Spleen (tissue), 11 donors: ENCODE data around the gene LRRC3. TPM values are rescaled to one million over a fixed set of nuclear protein-coding genes. Genes with fewer than 3 reads are reported as not detected.

Source experiments
- DNase-seq: peaks from one replicate; pipeline ENCODE4 v3.0.0-alpha.2; 2020
- H3K27ac ChIP-seq, 8 donors: fragments of 200-600 bp; sonication (generic) in 7 of 8; 1 replicate in 4 of 8; 2 replicates in 4 of 8; pipeline versions ENCODE4 v1.5.0 to v1.8.0; 2016 to 2021; ENCODE audit warnings: inconsistent platforms in 4 of 8, mild to moderate bottlenecking in 4 of 8, moderate library complexity in 1 of 8
- H3K27me3 ChIP-seq, 7 donors: fragments of 200-600 bp; sonication (generic) in 6 of 7; replicated peaks in 1 of 7; 1 replicate in 4 of 7; 2 replicates in 3 of 7; pipeline versions ENCODE4 v1.5.0 to v1.8.0; 2016 to 2021; ENCODE audit warnings: inconsistent platforms in 3 of 7, mild to moderate bottlenecking in 1 of 7
- H3K36me3 ChIP-seq, 6 donors: fragments of 200-600 bp; sonication (generic) in 5 of 6; 1 replicate in 4 of 6; 2 replicates in 2 of 6; pipeline versions ENCODE4 v1.5.0 to v1.8.0; 2016 to 2021; ENCODE audit warnings: inconsistent platforms in 2 of 6
- H3K4me1 ChIP-seq, 6 donors: fragments of 200-600 bp; sonication (generic) in 5 of 6; 1 replicate in 3 of 6; 2 replicates in 3 of 6; pipeline versions ENCODE4 v1.5.0 to v1.8.0; 2016 to 2021; ENCODE audit warnings: inconsistent platforms in 3 of 6
- H3K4me3 ChIP-seq, 8 donors: fragments of 200-600 bp; sonication (generic) in 7 of 8; 1 replicate in 4 of 8; 2 replicates in 4 of 8; pipeline versions ENCODE4 v1.5.0 to v1.8.0; 2016 to 2021; ENCODE audit warnings: inconsistent platforms in 4 of 8, mild to moderate bottlenecking in 4 of 8, moderate library complexity in 2 of 8
- H3K9me3 ChIP-seq, 8 donors: fragments of 200-600 bp; sonication (generic) in 7 of 8; 1 replicate in 4 of 8; 2 replicates in 4 of 8; pipeline versions ENCODE4 v1.5.0 to v1.8.0; 2016 to 2021; ENCODE audit warnings: inconsistent platforms in 4 of 8
- POLR2A ChIP-seq, 3 donors: fragments of 450-650 bp; IDR thresholded peaks; one replicate each; pipeline ENCODE4 v1.5.1; 2017; ENCODE audit warnings: antibody characterized with exemption in 3 of 3, mild to moderate bottlenecking in 1 of 3
- POLR2AphosphoS5 ChIP-seq, 3 donors: sonication (generic); formaldehyde crosslinking; IDR thresholded peaks; one replicate each; pipeline ENCODE4 v1.5.1; 2017; ENCODE audit warnings: antibody characterized with exemption in 3 of 3
- WGBS, 5 donors: extraction: QIAGEN DNeasy Blood & Tissue Kit in 3 of 5; methylation state at CpG; one replicate each; pipeline versions ENCODE4 v1.1.5 to v1.1.7; 2013 to 2018; 5-methylcytosine and 5-hydroxymethylcytosine counted together
- intact Hi-C: fragments of 100-400 bp; cut with DNase I; formaldehyde crosslinking; loops from one replicate; pipeline ENCODE4 v1.15.0; 2023; ENCODE audit warnings: low total_unique reads
- polyA plus RNA-seq, 3 donors: library from polyadenylated mRNA; stranded (reverse); fragments of 200-250 nt; gene quantifications; one replicate each; pipeline ENCODE4 v1.2.1, GENCODE V29; 2013
- total RNA-seq, 7 donors: library from RNA; depleted of rRNA in 3 of 7; stranded (reverse); fragments of >200 nt in 3 of 7; fragmentation: NEBNext Ultra II Directional in 4 of 7; extraction: Animal tissue kit (Norgen Biotek cat#: 25700) in 4 of 7; gene quantifications; one replicate each; pipeline versions ENCODE4 v1.1.0 to v1.2.1, GENCODE V29; 2016 to 2021
- TF ChIP-seq, protein P1 (sequence below), 11 experiments: fragments of 200-600 bp in 7 of 11; fragments of 450-650 bp in 4 of 11; sonication (generic) in 4 of 11; IDR thresholded peaks in 8 of 11; conservative IDR thresholded peaks in 3 of 11; 1 replicate in 7 of 11; 2 replicates in 4 of 11; pipeline versions ENCODE4 v1.4.0 to v1.8.0; 2016 to 2021; ENCODE audit warnings: antibody characterized with exemption in 11 of 11, inconsistent platforms in 4 of 11, mild to moderate bottlenecking in 1 of 11
- donor health status: healthy with polysubstance abuse.
- donor health status: DM: no; HTN: no; CAD: no; lungs with moderate emphysema.
- donor health status: DM: no; HTN: no; CAD: no.
- donor health status: Bipolar disorder and iron deficiency.
- donor health status: healthy.
- donor health status: DM: no; HTN: no; CAD: no.
- donor health status: DM: yes; HTN: yes; CAD: no.

The LRRC3 gene
- total and polyA plus RNA-seq, 10 donors = 0.24 to 4.9 (median 2.5) TPM

DNA sequence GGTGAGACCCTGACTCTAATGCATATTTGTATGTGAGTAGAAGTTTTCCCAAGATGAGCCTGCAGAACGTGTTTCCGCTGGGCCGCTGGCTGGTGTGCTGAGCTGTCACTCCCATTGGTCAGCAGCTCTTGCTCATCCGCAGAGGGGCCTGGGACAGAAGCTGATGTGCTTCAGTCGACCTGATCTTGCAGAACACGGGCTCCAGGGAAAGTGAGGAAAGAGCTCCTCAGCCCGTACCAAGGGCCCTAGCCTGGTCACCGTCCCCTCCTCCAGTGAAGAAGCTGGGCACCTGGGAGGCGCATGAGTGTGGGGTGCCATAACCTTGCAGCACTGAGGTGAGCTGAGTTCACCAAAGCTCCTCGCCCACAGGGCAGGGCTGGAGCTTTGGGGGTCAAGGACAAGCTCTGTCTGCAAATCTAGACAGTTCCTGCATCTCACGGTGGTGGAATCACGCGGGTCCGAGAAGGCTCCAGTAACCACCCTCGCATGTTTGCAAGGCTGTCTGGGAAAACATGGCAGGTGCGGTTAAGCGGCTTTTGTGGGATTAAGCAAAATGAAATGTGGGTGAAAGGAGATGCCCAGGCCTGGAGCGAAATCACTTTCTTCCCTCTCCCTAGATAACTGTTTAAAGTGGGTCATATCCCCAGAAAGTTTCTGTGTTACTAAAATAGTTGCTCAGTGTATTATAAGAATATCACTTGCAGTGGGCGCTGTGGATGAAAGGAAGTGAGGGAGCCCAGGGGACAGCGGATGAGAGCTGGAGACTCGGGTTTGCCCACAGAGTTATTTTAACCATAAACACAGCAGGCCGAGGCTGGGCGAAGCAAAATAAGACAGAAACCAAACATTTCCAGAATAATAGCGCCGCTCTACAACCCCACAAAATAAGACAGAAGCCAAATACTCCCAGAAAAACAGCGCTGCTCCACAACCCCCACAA, 33.1 kb upstream of the LRRC3 start:
- peak; percentile 30 for DNase-seq

DNA sequence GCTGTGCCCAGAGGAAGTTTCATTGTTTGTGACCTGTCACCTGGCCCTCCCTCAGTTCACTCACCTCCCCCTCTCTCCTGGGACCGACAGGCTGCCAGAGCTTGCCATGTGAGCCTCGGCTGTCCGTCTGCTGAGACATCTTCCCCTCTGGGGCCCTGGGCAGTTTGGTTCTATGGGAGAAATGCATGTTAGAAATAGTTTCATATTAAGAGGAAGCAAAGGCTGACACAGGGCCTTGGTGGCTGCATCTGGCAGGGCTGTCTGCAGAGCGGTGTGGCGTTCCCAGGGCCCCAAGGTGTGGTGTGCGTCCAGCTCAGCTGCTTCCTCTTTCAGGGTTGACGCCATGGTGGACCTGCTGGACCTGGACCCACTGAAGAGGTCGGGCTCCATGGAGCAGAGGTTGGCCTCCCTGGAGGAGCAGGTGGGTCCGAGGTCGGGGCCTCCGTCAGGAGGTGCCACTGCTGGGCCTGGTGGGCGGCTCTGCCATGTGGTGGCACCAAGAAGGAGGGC, 31.9 kb upstream of the LRRC3 start:
- peak; percentile 71 for DNase-seq
- 66 to 78% (median 75%) methylated on average over 8 to 12 of the region's 12 CpGs for WGBS, 5 donors
- intact Hi-C loops = no loop called here
- H3K4me1 ChIP-seq = peaks cover 0 to 24% (median 8%) of the 10 kb centered on the region in 6 donors
- peak overlapping the region in 2 of 8 donors; percentile 70 to 73 for H3K27ac ChIP-seq
- H3K9me3 ChIP-seq = peaks cover 0 to 6% (median 0%) of the 10 kb centered on the region in 8 donors
- H3K4me3 ChIP-seq = no peak overlapping the region
- peaks cover 0 to 85% (median 16%) of the 10 kb centered on the region in 6 donors for H3K36me3 ChIP-seq
- peak in 1 of 3 donors; percentile 28 for TF ChIP-seq POLR2AphosphoS5 (IDR thresholded peaks at IDR 0.05)
- TF ChIP-seq, protein P1, sequence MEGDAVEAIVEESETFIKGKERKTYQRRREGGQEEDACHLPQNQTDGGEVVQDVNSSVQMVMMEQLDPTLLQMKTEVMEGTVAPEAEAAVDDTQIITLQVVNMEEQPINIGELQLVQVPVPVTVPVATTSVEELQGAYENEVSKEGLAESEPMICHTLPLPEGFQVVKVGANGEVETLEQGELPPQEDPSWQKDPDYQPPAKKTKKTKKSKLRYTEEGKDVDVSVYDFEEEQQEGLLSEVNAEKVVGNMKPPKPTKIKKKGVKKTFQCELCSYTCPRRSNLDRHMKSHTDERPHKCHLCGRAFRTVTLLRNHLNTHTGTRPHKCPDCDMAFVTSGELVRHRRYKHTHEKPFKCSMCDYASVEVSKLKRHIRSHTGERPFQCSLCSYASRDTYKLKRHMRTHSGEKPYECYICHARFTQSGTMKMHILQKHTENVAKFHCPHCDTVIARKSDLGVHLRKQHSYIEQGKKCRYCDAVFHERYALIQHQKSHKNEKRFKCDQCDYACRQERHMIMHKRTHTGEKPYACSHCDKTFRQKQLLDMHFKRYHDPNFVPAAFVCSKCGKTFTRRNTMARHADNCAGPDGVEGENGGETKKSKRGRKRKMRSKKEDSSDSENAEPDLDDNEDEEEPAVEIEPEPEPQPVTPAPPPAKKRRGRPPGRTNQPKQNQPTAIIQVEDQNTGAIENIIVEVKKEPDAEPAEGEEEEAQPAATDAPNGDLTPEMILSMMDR (IDR thresholded peaks at IDR 0.05 in 8 of 11, conservative IDR thresholded peaks at IDR 0.05 in 3 of 11) = no peak
- peaks cover 0 to 10% (median 0%) of the 10 kb centered on the region in 7 donors for H3K27me3 ChIP-seq

More for the DNA sequence above, 33.1 kb upstream of the LRRC3 start:
- Histone ChIP-seq H3K4me3 (no peak overlapping the region), H3K27me3 (peaks cover 0 to 10% (median 0%) of the 10 kb centered on the region in 7 donors), H3K27ac (no peak overlapping the region), H3K9me3 (no peaks in the 10 kb centered on the region), H3K4me1 (peaks cover 0 to 24% (median 8%) of the 10 kb centered on the region in 6 donors), H3K36me3 (peaks cover 0 to 87% (median 21%) of the 10 kb centered on the region in 6 donors)
- intact Hi-C loops = no loop called here
- TF ChIP-seq POLR2A (IDR thresholded peaks at IDR 0.05) (no peak), POLR2AphosphoS5 (IDR thresholded peaks at IDR 0.05) (no peak)
- TF ChIP-seq, protein P1 (IDR thresholded peaks at IDR 0.05 in 8 of 11, conservative IDR thresholded peaks at IDR 0.05 in 3 of 11) = no peak
- WGBS, 5 donors = 87 to 89% (median 87%) methylated on average over 25 of the region's 26 CpGs

DNA sequence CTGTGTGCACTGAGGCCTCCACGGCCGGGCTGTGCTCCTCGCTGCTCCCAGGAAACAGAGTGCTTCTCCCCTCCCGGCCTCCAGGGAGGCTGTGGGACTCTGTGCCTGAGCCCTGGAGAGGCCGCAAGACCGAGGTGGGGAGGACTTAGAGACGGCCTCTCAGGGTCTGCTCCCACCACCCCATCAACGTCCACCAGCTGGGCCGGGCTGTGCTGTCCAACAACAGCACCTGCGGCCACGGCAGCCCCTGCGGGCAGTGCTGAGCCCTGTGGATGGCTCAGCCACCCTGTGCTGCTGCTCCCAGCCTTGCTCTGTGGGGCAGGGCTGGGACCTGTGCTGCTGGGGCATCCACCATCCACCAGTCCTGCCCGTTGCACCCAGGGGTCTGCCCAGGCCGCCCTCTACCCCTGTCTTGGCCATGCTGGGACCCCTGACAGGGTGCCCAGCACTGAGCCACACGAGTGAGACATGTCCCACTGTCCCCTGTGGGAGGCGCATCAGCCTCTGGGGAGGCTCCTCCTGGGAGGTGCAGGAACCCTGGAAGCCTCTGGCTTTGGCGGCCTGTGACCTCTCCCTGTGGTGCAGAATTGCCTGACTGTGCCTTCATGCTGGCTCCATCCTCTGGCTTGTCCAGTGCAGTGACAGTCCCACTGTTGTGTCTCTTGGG, 31.2 kb upstream of the LRRC3 start:
- no peak overlapping the region for H3K4me3 ChIP-seq
- peaks cover 0 to 24% (median 8%) of the 10 kb centered on the region in 6 donors for H3K4me1 ChIP-seq
- H3K9me3 ChIP-seq = peaks cover 0 to 13% (median 5%) of the 10 kb centered on the region in 8 donors
- 78 to 91% (median 84%) methylated on average over 8 to 17 of the region's 17 CpGs for WGBS, 5 donors
- peak; percentile 58 for DNase-seq
- H3K36me3 ChIP-seq = peaks cover 0 to 78% (median 8%) of the 10 kb centered on the region in 6 donors
- intact Hi-C loops = no loop called here
- TF ChIP-seq POLR2A (IDR thresholded peaks at IDR 0.05) (no peak), POLR2AphosphoS5 (IDR thresholded peaks at IDR 0.05) (no peak)
- H3K27ac ChIP-seq = peak overlapping the region in 5 of 8 donors; percentile 33 to 79 (median 73)
- H3K27me3 ChIP-seq = peaks cover 0 to 10% (median 0%) of the 10 kb centered on the region in 7 donors

DNA sequence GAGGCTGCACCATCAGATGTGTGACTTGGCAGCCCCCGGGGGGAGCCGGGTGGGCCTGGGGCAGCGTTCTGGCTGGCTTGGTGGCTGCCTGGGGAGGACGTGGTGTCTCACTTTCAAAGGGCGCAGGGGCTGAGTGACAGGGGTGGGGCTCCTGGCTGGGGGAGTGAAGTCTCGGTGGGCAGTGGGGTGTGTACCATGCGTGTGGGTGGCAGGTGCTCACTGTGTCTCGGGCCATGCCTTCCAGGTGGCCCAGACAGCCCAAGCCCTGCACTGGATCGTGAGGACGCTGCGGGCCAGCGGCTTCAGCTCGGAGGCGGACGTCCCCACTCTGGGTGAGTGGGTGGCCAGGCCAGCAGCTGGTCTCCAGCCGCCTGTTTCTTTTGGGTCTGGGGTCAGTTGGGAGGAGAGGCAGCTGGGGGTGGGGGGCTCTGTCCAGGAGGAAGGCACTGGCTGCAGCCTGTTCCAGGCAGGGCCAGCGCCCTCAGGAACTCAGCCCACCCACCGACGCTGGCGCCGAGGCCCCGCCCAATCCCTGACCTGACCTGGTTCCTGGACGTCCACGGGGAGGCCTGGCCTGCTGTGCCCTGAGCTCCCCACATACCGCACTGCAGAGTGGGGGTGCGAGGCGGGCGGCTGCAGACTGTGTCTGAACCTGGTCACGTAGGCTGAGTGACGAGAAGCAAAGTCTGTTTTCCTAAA, 30.6 kb upstream of the LRRC3 start:
- H3K4me3 ChIP-seq = peak overlapping the region in 2 of 8 donors; percentile 33 to 44
- peaks cover 0 to 24% (median 8%) of the 10 kb centered on the region in 6 donors for H3K4me1 ChIP-seq
- WGBS, 5 donors = 76 to 84% (median 81%) methylated on average over 8 to 30 of the region's 30 CpGs
- H3K36me3 ChIP-seq = peaks cover 0 to 76% (median 6%) of the 10 kb centered on the region in 6 donors
- intact Hi-C loops = no loop called here
- peak; percentile 73 for DNase-seq
- peaks cover 0 to 10% (median 0%) of the 10 kb centered on the region in 7 donors for H3K27me3 ChIP-seq
- peaks cover 0 to 20% (median 12%) of the 10 kb centered on the region in 8 donors for H3K9me3 ChIP-seq
- peak overlapping the region; percentile 32 to 79 (median 68) for H3K27ac ChIP-seq
- no peak for TF ChIP-seq POLR2A (IDR thresholded peaks at IDR 0.05)
